Left renal cortex interstitium (tissue), 4 donors: ENCODE measurements around the gene EXOC4. TPM values are rescaled to one million over a fixed set of nuclear protein-coding genes. Genes with fewer than 3 reads are reported as not detected.

ENCODE experiments used
- DNase-seq, 4 donors: peaks; one replicate each; pipeline ENCODE4 v3.0.0-alpha.2; 2013; ENCODE audit warnings: low read depth in 4 of 4, low spot score in 2 of 4, missing footprints in 1 of 4
- polyA plus RNA-seq, 4 donors: library from polyadenylated mRNA; unstranded; fragments of 120-200 nt; gene quantifications; one replicate each; pipeline ENCODE4 v1.2.1, GENCODE V29; 2013; ENCODE audit not compliant: insufficient read length in 4 of 4

EXOC4 gene
- polyA plus RNA-seq, 4 donors, result 62.5 to 71.8 (median 67.1) TPM

- no peak for DNase-seq
Observed at GRCh38 chr7:133945497-133945896, 692.6 kb downstream of the EXOC4 start.

GRCh38 chr7:133947458-133948254 is 694.8 kb downstream of the EXOC4 start:
- DNase-seq, result no peak

GRCh38 chr7:133948588-133948987 is 695.7 kb downstream of the EXOC4 start:
- DNase-seq, result no peak

DNA sequence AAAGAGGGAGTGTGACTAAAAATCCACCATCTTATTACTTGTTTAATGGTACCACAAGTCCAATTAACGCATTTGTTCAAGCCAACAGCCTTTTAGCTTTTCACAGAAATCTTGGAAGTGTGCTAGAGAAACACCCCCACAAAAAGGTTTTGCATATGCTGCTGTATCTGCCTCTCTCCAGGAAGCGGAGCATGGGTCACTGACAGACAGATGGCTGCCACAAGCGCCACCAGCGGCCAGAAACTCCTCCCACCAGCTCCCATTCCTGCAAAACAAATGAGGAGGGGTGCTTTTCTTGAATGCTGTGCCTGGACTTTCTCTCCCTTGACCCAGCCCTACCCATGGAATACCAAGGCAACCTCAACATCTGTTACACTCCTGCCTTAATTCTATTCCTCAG is 698.0 kb downstream of the EXOC4 start:
- no peak for DNase-seq

DNA sequence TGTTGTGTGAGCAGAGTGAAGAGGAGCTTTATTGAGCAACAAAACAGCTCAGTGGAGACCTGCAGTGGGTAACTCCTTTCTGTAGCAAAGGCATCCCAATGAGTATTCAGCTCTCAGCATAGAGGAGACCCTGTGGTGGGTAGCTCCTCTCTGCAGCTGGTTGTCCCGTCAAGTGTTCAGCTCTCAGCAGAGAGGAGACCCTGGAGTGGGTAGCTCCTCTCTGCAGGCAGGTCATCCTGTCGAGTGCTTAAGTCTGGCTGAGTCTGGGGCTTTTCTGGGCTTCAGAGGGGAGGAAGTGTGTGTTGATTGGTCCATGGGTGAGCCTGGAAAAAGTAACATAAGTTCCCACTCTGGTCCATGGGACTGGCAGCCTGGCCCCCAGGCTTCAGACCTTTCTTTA is 702.3 kb downstream of the EXOC4 start:
- no peak for DNase-seq

GRCh38 chr7:133957845-133958244 is 705.0 kb downstream of the EXOC4 start:
- DNase-seq, result no peak

- DNase-seq, result no peak
Observed at GRCh38 chr7:133958822-133959221, 705.9 kb downstream of the EXOC4 start.

DNA sequence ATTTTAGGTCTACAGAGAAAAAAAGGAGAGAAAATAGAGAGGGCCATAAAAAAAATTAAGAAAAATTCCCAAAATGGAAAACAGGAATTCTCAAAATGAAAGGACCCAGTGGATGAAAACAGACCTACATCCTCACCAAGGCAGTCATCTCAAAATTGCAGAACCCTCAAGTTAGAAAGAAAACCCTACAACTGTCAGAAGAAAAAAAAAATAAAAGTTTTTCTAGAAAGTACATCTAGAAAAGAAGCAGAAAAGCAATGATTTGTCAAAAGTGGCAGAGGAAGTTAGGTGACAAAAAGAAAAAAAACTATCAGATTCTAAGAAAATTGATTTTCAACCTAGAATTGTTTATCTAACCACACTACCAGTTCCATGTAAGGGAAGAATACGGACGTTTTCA is 706.6 kb downstream of the EXOC4 start:
- DNase-seq, result no peak

GRCh38 chr7:133961724-133962123 is 708.8 kb downstream of the EXOC4 start:
- no peak for DNase-seq

GRCh38 chr7:133962646-133963045 is 709.8 kb downstream of the EXOC4 start:
- DNase-seq, result no peak

- no peak for DNase-seq
Observed at GRCh38 chr7:133963629-133964028, 710.8 kb downstream of the EXOC4 start.

DNA sequence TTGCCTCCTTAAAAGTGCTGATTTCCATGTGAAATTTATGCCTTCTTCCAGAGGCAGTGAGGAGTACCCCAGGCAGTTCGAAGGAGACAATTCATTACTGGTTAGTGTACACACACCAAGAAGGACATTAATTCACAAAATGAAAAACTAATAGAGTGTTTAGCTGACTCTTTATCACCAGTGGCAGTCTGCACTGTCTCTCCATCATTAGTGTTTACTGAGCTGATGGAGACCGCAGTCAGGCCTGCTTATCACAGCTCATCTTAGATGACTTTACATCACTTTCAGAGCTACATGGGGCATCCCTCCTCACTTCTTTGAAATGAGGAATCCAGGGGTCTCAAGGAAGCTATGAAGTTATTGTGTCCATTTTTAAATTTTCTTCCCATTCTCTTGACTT is 718.7 kb downstream of the EXOC4 start:
- no peak for DNase-seq

DNA sequence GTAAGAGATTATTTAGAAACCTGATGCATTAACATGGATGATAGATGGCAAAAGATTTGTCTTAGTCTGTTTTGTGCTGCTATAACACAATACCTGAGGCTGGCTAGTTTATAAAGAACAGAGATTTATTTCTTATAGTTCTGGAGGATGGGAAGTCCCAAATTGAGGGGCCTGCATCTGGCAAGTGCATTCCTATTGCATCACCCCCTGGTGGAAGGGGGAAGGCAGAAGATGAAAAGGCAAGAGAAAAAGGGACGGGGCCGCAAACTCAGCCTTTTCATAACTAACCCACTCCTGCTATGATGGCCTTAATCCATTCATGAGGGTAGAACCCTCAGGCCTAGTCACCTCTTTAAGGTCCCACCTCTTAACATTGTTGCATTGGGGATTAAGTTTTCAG is 720.8 kb downstream of the EXOC4 start:
- no peak for DNase-seq

- DNase-seq, result no peak
Observed at GRCh38 chr7:133975130-133975529, 722.3 kb downstream of the EXOC4 start.

DNA sequence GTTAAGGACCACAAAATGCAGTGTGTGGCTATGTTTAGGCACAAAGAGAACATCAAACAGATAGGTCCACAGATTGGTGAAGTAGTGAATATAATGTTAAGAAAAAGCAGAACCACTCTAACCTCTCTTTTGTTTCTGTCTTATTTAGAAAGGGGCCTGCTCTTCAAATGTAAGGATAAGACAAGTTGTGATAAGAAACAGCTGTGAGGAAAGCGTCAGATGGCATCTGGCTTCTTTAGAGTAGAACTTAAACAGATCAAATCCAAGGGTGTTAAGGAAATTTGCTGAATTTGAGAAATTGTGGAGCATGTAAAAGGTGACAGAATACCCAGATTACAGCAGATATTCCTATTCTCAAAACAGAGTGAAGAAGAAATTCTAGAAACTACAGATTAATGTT is 723.3 kb downstream of the EXOC4 start:
- DNase-seq, result no peak

DNA sequence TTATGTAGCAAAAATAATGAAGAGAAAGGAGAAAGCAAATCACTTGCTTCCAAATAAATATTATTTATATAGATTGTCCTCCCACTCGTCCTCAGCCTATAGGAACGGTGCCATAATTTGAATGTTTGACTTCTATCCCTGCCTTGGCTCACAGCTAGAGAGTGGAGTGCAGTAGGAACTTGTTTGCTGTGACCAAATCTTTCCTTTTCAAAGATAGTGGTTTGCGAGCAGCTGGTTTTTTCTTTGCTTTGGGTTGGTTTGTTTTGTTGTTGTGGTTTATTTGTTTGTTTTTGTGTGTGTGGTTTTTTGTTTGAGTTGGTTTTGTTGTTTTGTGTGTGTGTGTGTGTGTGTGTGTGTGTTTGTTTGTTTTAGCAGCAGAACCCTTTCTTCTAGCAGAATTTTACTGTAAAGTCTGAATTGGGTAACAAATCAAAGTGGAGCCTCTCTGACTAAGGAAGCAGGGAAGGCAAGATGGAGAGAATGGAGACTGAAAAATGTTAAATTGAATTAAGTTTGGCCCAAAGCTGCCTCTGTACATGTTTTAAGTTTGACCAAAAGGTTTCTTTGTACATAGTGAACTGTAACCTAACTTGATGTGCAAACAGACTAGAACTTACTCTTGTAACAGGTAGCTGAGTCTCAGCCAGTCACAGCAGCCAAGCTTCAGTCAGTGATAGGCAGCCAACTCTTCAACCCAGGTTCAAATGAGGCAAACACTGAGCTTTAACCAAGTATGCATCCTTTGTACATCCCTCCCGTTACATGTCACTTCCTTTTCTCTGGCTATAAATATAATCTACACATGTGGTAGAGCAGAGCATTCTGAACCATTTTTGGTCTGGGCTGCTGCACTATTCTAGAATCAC is 724.8 kb downstream of the EXOC4 start:
- DNase-seq, result no peak

DNA sequence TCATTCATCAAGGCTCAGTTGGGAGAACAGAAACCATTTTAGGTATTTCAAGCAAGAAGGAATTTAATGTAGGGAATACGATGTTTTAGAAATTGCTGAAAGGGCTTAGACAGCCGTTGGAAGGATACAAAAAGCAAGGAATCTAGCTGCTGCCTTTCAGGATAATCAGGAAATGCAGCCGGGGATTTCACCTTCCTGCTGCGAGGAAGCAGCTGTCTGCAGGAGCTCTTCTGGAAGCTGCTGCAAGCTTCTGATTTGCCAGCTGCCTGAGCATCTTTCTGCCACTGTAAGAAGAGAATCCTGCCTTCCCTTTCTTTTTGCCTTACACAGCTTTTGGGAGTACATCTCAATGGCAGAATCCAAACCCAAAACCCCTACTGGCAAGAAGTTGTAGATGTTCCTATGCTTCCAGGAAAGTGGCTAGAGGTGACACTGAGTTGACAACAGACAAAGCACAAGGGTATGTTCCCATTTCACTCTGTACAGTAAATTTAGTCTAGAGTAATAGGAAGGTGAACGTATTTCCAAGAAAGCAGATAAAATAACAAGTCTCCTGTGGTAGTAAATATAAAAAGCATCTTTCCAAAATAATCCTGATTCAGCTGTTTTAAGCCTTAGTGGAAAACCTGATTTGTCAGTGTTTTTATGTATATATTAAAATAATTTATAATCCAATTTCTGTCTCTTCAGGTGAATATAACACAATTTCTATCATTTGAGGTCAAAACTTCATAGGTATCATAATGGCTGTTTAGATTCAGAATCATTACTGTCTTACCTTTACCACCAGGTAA is 725.8 kb downstream of the EXOC4 start:
- no peak for DNase-seq

DNA sequence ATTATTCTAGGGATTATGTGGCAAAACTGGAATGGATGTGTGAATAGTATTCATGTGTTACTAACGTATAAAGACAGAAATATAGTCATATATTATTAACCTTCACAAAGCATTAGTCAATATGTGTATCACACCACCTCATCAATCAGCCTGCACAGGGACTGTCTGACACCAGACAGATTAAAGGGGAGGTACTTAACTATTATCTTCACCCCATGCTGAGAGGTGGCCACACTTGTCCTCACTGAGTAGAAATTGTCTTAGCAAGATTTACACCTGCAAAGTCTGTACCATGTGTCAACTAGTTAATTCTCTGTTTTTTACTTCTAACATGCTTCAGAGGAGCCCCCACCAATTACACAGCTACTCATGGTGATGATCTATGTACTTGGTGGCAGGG is 727.9 kb downstream of the EXOC4 start:
- no peak for DNase-seq

DNA sequence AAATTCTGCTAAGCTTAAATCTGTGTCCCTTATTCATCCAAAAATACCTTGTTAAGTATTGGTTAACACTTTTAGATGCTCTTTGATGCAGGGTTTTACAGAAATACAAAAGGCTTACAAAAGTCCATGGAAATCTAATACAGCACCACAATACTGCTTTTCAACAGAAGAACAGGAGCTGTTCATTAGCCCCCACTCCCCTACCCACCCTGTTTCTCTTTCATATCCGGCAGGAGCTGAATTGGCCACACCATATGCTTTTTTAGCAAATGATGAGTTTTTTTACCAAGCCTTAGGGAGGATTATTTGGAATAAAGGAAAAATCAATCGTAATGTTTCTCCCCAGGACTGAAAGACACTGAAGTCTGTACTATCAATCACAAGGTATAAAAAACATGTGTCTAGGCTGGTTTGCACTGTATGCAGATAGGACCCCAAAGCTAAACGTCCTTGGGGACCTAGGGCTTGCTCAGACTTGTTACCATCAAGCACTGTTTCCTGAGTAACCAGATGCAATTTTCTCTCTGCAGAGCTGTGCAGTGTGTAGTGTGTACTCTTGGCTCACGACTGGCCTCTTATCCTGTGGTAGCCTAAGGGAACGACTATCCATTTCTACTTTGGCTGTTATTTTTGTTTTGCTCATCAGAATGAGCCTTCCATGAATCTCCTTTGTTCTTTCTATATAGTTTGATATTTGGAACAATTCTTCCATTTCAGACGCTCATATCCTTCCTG is 731.0 kb downstream of the EXOC4 start:
- DNase-seq, result no peak

- no peak for DNase-seq
Observed at GRCh38 chr7:133985300-133985699, 732.4 kb downstream of the EXOC4 start.
